GM12878 (cell line): ENCODE measurements around the gene ZC3H8. TPM values are rescaled to one million over a fixed set of nuclear protein-coding genes. Genes with fewer than 3 reads are reported as not detected.

Source experiments
- ATAC-seq: fragments of 200-7000 bp; cut with Tn5 transposase; 3 replicates; pipeline ENCODE4 v1.9.1; 2020; ENCODE audit warnings: mild to moderate bottlenecking, moderate library complexity
- BruUV-seq: library from RNA; stranded (reverse); fragments of 400-500 nt; replicated peaks from 2 replicates; lab custom pipeline; 2021; lab: Mats Ljungman, UMichigan
- CTCF ChIA-PET: fragments of 300-600 bp; sonication (Branson Sonifier 250); formaldehyde crosslinking; extraction: SDS; loops from one replicate; lab custom pipeline; 2021; ENCODE audit warnings: inconsistent platforms; lab: Yijun Ruan, JAX
- POLR2A ChIA-PET: fragments of 350-600 bp; formaldehyde crosslinking; extraction: SDS; loops from one replicate; lab custom pipeline; 2021; ENCODE audit warnings: inconsistent platforms; lab: Charles Lee
- RAD21 ChIA-PET: fragments of 300-600 bp; sonication (Branson Sonifier 250); formaldehyde crosslinking; loops from one replicate; lab custom pipeline; 2023; ENCODE audit warnings: antibody characterized with exemption; ENCODE audit not compliant: unreplicated experiment; lab: Charles Lee
- SMC1A ChIA-PET: fragments of 300-600 bp; sonication (Branson Sonifier 250); formaldehyde crosslinking; loops from one replicate; lab custom pipeline; 2023; ENCODE audit not compliant: unreplicated experiment, uncharacterized antibody; lab: Charles Lee
- DNase-seq: peaks from one replicate; pipeline ENCODE4 v3.0.0-alpha.2; 2011; ENCODE audit warnings: low read depth, low spot score
- FAIRE-seq: peaks from 3 replicates; lab custom pipeline; 2011; peaks lifted over from hg19 to GRCh38; lab: Jason Lieb, UNC
- H2AFZ ChIP-seq: 2 replicates; pipeline ENCODE4 v1.6.0; 2011; ENCODE audit warnings: low read depth, low read length, control low read depth; ENCODE audit not compliant: control insufficient read depth
- H3K27ac ChIP-seq: 2 replicates; pipeline ENCODE4 v1.5.1; 2011; ENCODE audit warnings: control low read depth; ENCODE audit not compliant: control insufficient read depth, insufficient read depth
- H3K27me3 ChIP-seq, 2 experiments: replicated peaks in 1 of 2; 2 replicates each; pipeline versions ENCODE4 v1.6.0 to v1.6.1; 2011; ENCODE audit warnings: low read length in 1 of 2; ENCODE audit not compliant: control insufficient read depth in 2 of 2, insufficient read depth in 2 of 2
- H3K36me3 ChIP-seq, 2 experiments: 2 replicates each; pipeline ENCODE4 v1.5.1; 2011; ENCODE audit warnings: low read length in 1 of 2; ENCODE audit not compliant: control insufficient read depth in 2 of 2, insufficient read depth in 2 of 2
- H3K4me1 ChIP-seq: 2 replicates; pipeline ENCODE4 v1.6.1; 2011; ENCODE audit warnings: mild to moderate bottlenecking, low read length, moderate library complexity, mixed read lengths; ENCODE audit not compliant: control insufficient read depth, insufficient read depth
- H3K4me2 ChIP-seq: 2 replicates; pipeline ENCODE4 v1.6.0; 2011; ENCODE audit warnings: control low read depth; ENCODE audit not compliant: control insufficient read depth, insufficient read depth
- H3K4me3 ChIP-seq: fragments of 200-600 bp; sonication (generic); 2 replicates; pipeline ENCODE4 v1.5.1; 2016
- H3K79me2 ChIP-seq: 2 replicates; pipeline ENCODE4 v1.6.0; 2011; ENCODE audit warnings: low read length; ENCODE audit not compliant: control insufficient read depth, insufficient read depth
- H3K9ac ChIP-seq: 2 replicates; pipeline ENCODE4 v1.8.0; 2011; ENCODE audit warnings: low read length, control low read depth, mixed read lengths; ENCODE audit not compliant: control insufficient read depth, insufficient read depth
- H3K9me3 ChIP-seq: replicated peaks from 3 replicates; pipeline ENCODE4 v1.5.1; 2011; ENCODE audit warnings: mild to moderate bottlenecking, low read length; ENCODE audit not compliant: control insufficient read depth, insufficient read depth
- H4K20me1 ChIP-seq: 2 replicates; pipeline ENCODE4 v1.6.0; 2011; ENCODE audit not compliant: control insufficient read depth, insufficient read depth
- BHLHE40 ChIP-seq, 2 experiments: fragments of 450-650 bp in 1 of 2; IDR thresholded peaks; 2 replicates each; pipeline ENCODE4 v1.6.1; 2011 to 2017; ENCODE audit warnings: low read depth in 2 of 2, borderline replicate concordance in 1 of 2, improper control_type of control experiment in 1 of 2, low read length in 1 of 2, mild to moderate bottlenecking in 1 of 2
- CEBPZ ChIP-seq: fragments of 150-350 bp; IDR thresholded peaks from 2 replicates; pipeline ENCODE4 v1.6.1; 2016; ENCODE audit warnings: low read depth, low read length
- FOXM1 ChIP-seq: IDR thresholded peaks from 2 replicates; pipeline ENCODE4 v1.6.1; 2012; ENCODE audit warnings: low read depth, mild to moderate bottlenecking, inconsistent platforms, low read length, moderate library complexity
- HDGF ChIP-seq: fragments of 450-650 bp; IDR thresholded peaks from 2 replicates; pipeline ENCODE4 v1.6.1; 2016; ENCODE audit warnings: antibody characterized with exemption
- IKZF1 ChIP-seq: fragments of 450-650 bp; conservative IDR thresholded peaks from 2 replicates; pipeline ENCODE4 v1.6.1; 2017; ENCODE audit warnings: antibody characterized with exemption, mild to moderate bottlenecking
- KLF5 ChIP-seq: fragments of 450-650 bp; IDR thresholded peaks from 2 replicates; pipeline ENCODE4 v1.6.1; 2014; ENCODE audit warnings: mild to moderate bottlenecking; ENCODE audit not compliant: partially characterized antibody
- SMC3 ChIP-seq: IDR thresholded peaks from 2 replicates; pipeline ENCODE4 v1.6.1; 2011; ENCODE audit warnings: low read length, improper control_type of control experiment, borderline replicate concordance
- WGBS: methylation state at CpG from one replicate; pipeline ENCODE4 v1.1.6; 2016; ENCODE audit warnings: low lambda C conversion rate; ENCODE audit not compliant: insufficient replicate concordance, insufficient coverage; ENCODE audit errors: missing lambda C conversion rate; 5-methylcytosine and 5-hydroxymethylcytosine counted together
- in situ Hi-C: fragments of 300-500 bp; cut with MboI; formaldehyde crosslinking; loops from 9 replicates; pipeline ENCODE4 v1.14.3; 2018; ENCODE audit warnings: mixed read lengths
- intact Hi-C: fragments of 100-400 bp; cut with micrococcal nuclease; formaldehyde crosslinking; loops from one replicate; pipeline ENCODE4 v1.14.2; 2022; ENCODE audit not compliant: unreplicated experiment
- polyA plus RNA-seq, 11 experiments: library from polyadenylated mRNA; depleted of rRNA in 4 of 11; unstranded in 6 of 11; stranded (reverse) in 5 of 11; fragments of >200 nt; fragmentation: Nextera tagmentation in 4 of 11; fragmentation: Illumina TruSeq in 1 of 11; extraction: Ambion mirVana in 4 of 11; extraction: Trizol in 1 of 11; gene quantifications; 1 replicate in 1 of 11; 2 replicates in 10 of 11; pipeline versions ENCODE4 v1.2.1 to v1.2.3, GENCODE V29; 2011 to 2016; ENCODE audit warnings: inconsistent platforms in 2 of 11, missing spikeins in 2 of 11, low read depth in 1 of 11
- total RNA-seq, 4 experiments: library from RNA; depleted of rRNA in 3 of 4; stranded (reverse); fragments of >200 nt in 3 of 4; fragmentation: Illumina TruSeq in 1 of 4; extraction: Trizol in 1 of 4; gene quantifications; 2 replicates each; pipeline versions ENCODE4 v1.2.1 to v1.2.3, GENCODE V29; 2013 to 2021

The ZC3H8 gene
- total and polyA plus RNA-seq, 10 of the 15 experiments (the other 5 are each of a cell fraction or from before 2014, with no cell fraction given): 9.9 to 28.4 (median 19.5) TPM

- Histone ChIP-seq H3K9me3 (no peaks in the 10 kb centered on the region), H2AFZ (no peak overlapping the region), H3K4me3 (no peak overlapping the region), H3K79me2 (no peaks in the 10 kb centered on the region), H3K4me2 (no peak overlapping the region), H3K9ac (no peak overlapping the region), H3K27ac (no peak overlapping the region), H3K36me3 (no peaks in the 10 kb centered on the region), H3K27me3 (no peaks in the 10 kb centered on the region), H4K20me1 (no peaks in the 10 kb centered on the region), H3K4me1 (no peaks in the 10 kb centered on the region; the same call in 1 of the 2 replicates)
- no peak for TF ChIP-seq HDGF
- no peak for TF ChIP-seq CEBPZ
- ChIA-PET RAD21 (no interaction called here), POLR2A (no interaction called here), SMC1A (interaction anchor here (0.7 kb wide), 1 partner anchor 140 kb away, joined by 4 read pairs; no protein-coding TSS in a partner anchor), CTCF (interaction anchor here (1.2 kb wide), 1 partner anchor 11 kb away, joined by 4 read pairs; no protein-coding TSS in a partner anchor)
- ATAC-seq (no peak), FAIRE-seq (no peak), DNase-seq (no peak)
- BruUV-seq: no TSS peak
- in situ Hi-C loops (no loop called here), intact Hi-C loops (no loop called here)
Measured at GRCh38 chr2:112262876-112263275, 8.0 kb upstream of the ZC3H8 start.

GRCh38 chr2:112260295-112260625 is 5.4 kb upstream of the ZC3H8 start:
- ChIA-PET CTCF (interaction anchor here (0.6 to 2.9 kb wide), 18 partner anchors 9 to 401 kb away, joined by 3 to 39 read pairs (median 4); partner anchors contain the start of gene RGPD8), RAD21 (interaction anchor here (0.8 to 2.2 kb wide), 6 partner anchors 17 to 368 kb away, joined by 3 to 10 read pairs (median 4); partner anchors contain the start of gene RGPD8), SMC1A (interaction anchor here (1.0 to 2.8 kb wide), 8 partner anchors 11 to 336 kb away, joined by 3 to 8 read pairs (median 4); partner anchors contain the start of gene RGPD8), POLR2A (interaction anchor here (0.5 kb wide), 1 partner anchor 459 kb away, joined by 6 read pairs; no protein-coding TSS in a partner anchor)
- no peak overlapping the region for H3K4me2 ChIP-seq
- intact Hi-C loops (no loop called here), in situ Hi-C loops (no loop called here)
- H3K36me3 ChIP-seq: no peaks in the 10 kb centered on the region
- no peak for ATAC-seq
- no TSS peak for BruUV-seq
- H3K9ac ChIP-seq: no peak overlapping the region
- H2AFZ ChIP-seq: peak overlapping the region; percentile 98; the same call in 1 of the 2 replicates
- DNase-seq: no peak
- H3K27ac ChIP-seq: no peak overlapping the region
- H3K27me3 ChIP-seq: no peaks in the 10 kb centered on the region
- FAIRE-seq: no peak
- 98% methylated on average over 3 of the region's 3 CpGs for WGBS
- TF ChIP-seq IKZF1: no peak
- TF ChIP-seq BHLHE40 (IDR thresholded peaks at IDR 0.05; ENCODE audit: borderline replicate concordance in 1 of 2, low read depth in 2 of 2, low read length in 1 of 2): no peak
- no peak for TF ChIP-seq FOXM1
- TF ChIP-seq KLF5: no peak
- TF ChIP-seq SMC3: no peak
- peaks cover 3% of the 10 kb centered on the region; the same call in 1 of the 2 replicates for H3K4me1 ChIP-seq
- no peaks in the 10 kb centered on the region for H3K79me2 ChIP-seq
- no peaks in the 10 kb centered on the region for H3K9me3 ChIP-seq
- H4K20me1 ChIP-seq: no peaks in the 10 kb centered on the region
- no peak overlapping the region for H3K4me3 ChIP-seq
